Measurements from ENCODE around the gene RFESD.
A peak's percentile ranks its signal among the peaks of the same experiment; 100 is the strongest.

RFESD gene

GRCh38 chr5:95646569-95647431 lies at the start of gene RFESD:
Gene RFESD (plus strand): TSS chr5:95646777. CDS start chr5:95652272, 5,495 bp downstream.
- DNase-seq, result peak; percentile 95 to 96

GRCh38 chr5:95599252-95599651 lies 47.3 kb upstream of the RFESD start:
- no peak for DNase-seq

GRCh38 chr5:95600557-95600956 lies 46.0 kb upstream of the RFESD start:
- DNase-seq, result no peak

GRCh38 chr5:95605786-95606185 lies 40.8 kb upstream of the RFESD start:
- no peak for DNase-seq

- DNase-seq, result no peak
Observed at GRCh38 chr5:95606419-95606818, 40.2 kb upstream of the RFESD start.

- DNase-seq, result no peak
Observed at GRCh38 chr5:95609711-95610110, 36.9 kb upstream of the RFESD start.

- no peak for DNase-seq
Observed at GRCh38 chr5:95610546-95610945, 36.0 kb upstream of the RFESD start.

- DNase-seq, result no peak
Observed at GRCh38 chr5:95611396-95611795, 35.2 kb upstream of the RFESD start.

GRCh38 chr5:95613514-95613913 lies 33.1 kb upstream of the RFESD start:
- no peak for DNase-seq

GRCh38 chr5:95615164-95615467 lies 31.5 kb upstream of the RFESD start:
- no peak for DNase-seq

GRCh38 chr5:95617057-95617456 lies 29.5 kb upstream of the RFESD start:
- no peak for DNase-seq

- DNase-seq, result no peak
Observed at GRCh38 chr5:95619096-95619495, 27.5 kb upstream of the RFESD start.

GRCh38 chr5:95619514-95620029 lies 27.0 kb upstream of the RFESD start:
- no peak for DNase-seq

- DNase-seq, result peak; percentile 56 to 68
Observed at GRCh38 chr5:95620030-95620869, 26.3 kb upstream of the RFESD start, which contains the start of gene GPR150. Gene GPR150 (plus strand): TSS chr5:95620087. CDS start chr5:95620276, 189 bp downstream.

GRCh38 chr5:95620870-95621838 lies 25.4 kb upstream of the RFESD start:
- peak; percentile 4 to 47 for DNase-seq

GRCh38 chr5:95621839-95622629 lies 24.5 kb upstream of the RFESD start:
- DNase-seq, result peak; percentile 8 to 66

- DNase-seq, result no peak
Observed at GRCh38 chr5:95623706-95624105, 22.9 kb upstream of the RFESD start.

GRCh38 chr5:95624368-95624767 lies 22.2 kb upstream of the RFESD start:
- DNase-seq, result no peak

GRCh38 chr5:95626701-95627100 lies 19.9 kb upstream of the RFESD start:
- DNase-seq, result no peak

- no peak for DNase-seq
Observed at GRCh38 chr5:95627971-95628810, 18.4 kb upstream of the RFESD start.

- DNase-seq, result no peak
Observed at GRCh38 chr5:95628933-95629332, 17.6 kb upstream of the RFESD start.
